H1 (cell line): ENCODE measurements around the gene RNF220. TPM values are rescaled to one million over a fixed set of nuclear protein-coding genes. Genes with fewer than 3 reads are reported as not detected.

Experiments used
- CTCF ChIA-PET: fragments of 300-600 bp; sonication (Branson Sonifier 250); formaldehyde crosslinking; loops from one replicate; lab custom pipeline; 2021; ENCODE audit not compliant: partially characterized antibody; lab: Charles Lee
- POLR2A ChIA-PET: fragments of 300-600 bp; sonication (Branson Sonifier 250); formaldehyde crosslinking; loops from one replicate; lab custom pipeline; 2021; ENCODE audit warnings: inconsistent platforms; ENCODE audit not compliant: partially characterized antibody; lab: Charles Lee
- DNase-seq, 2 experiments: peaks; one replicate each; pipeline versions ENCODE4 v3.0.0 to v3.0.0-alpha.2; 2010 to 2022; ENCODE audit warnings: low spot score in 2 of 2, low read depth in 1 of 2, mixed read lengths in 1 of 2
- FAIRE-seq: peaks from 2 replicates; lab custom pipeline; 2011; peaks lifted over from hg19 to GRCh38; lab: Jason Lieb, UNC
- H2AFZ ChIP-seq: 2 replicates; pipeline ENCODE4 v1.8.1; 2012; ENCODE audit warnings: low read length, inconsistent platforms
- H2AK5ac ChIP-seq: 2 replicates; pipeline ENCODE4 v1.6.1; 2013; ENCODE audit warnings: low read depth, low read length
- H2BK120ac ChIP-seq: replicated peaks from 2 replicates; pipeline ENCODE3; 2013; ENCODE audit warnings: low read depth, low read length, inconsistent platforms
- H2BK12ac ChIP-seq: 2 replicates; pipeline ENCODE4 v1.6.1; 2013; ENCODE audit warnings: low read depth, low read length
- H2BK15ac ChIP-seq: 2 replicates; pipeline ENCODE4 v1.6.1; 2013; ENCODE audit warnings: low read length
- H2BK20ac ChIP-seq: 2 replicates; pipeline ENCODE4 v1.6.1; 2013; ENCODE audit warnings: low read length
- H2BK5ac ChIP-seq: 2 replicates; pipeline ENCODE4 v1.6.1; 2013; ENCODE audit warnings: low read depth, low read length
- H3K14ac ChIP-seq: 2 replicates; pipeline ENCODE4 v1.6.1; 2013; ENCODE audit warnings: inconsistent platforms; ENCODE audit not compliant: insufficient read length
- H3K18ac ChIP-seq: 2 replicates; pipeline ENCODE4 v1.6.1; 2013; ENCODE audit warnings: low read length; ENCODE audit errors: extremely low read depth
- H3K23ac ChIP-seq: 2 replicates; pipeline ENCODE4 v1.6.1; 2013; ENCODE audit warnings: inconsistent platforms; ENCODE audit not compliant: insufficient read length
- H3K23me2 ChIP-seq: 2 replicates; pipeline ENCODE4 v1.6.1; 2013; ENCODE audit warnings: low read depth, low read length
- H3K27ac ChIP-seq: 2 replicates; pipeline ENCODE4 v1.6.1; 2011; ENCODE audit warnings: low read depth, low read length, inconsistent platforms
- H3K27me3 ChIP-seq, 4 experiments: replicated peaks in 1 of 4; 1 replicate in 1 of 4; 2 replicates in 3 of 4; pipeline versions ENCODE4 v1.6.1 to v1.8.1; 2011 to 2013; ENCODE audit warnings: low read length in 3 of 4, mild to moderate bottlenecking in 3 of 4, inconsistent platforms in 2 of 4, mixed read lengths in 2 of 4, moderate library complexity in 1 of 4; ENCODE audit not compliant: control insufficient read depth in 3 of 4, insufficient read depth in 3 of 4; ENCODE audit errors: extremely low read depth in 1 of 4
- H3K36me3 ChIP-seq, 4 experiments: 2 replicates each; pipeline versions ENCODE4 v1.6.1 to v1.8.1; 2011 to 2013; ENCODE audit warnings: mild to moderate bottlenecking in 4 of 4, low read length in 3 of 4, moderate library complexity in 2 of 4, control low read depth in 1 of 4, inconsistent platforms in 1 of 4; ENCODE audit not compliant: insufficient read depth in 4 of 4, control insufficient read depth in 2 of 4
- H3K4ac ChIP-seq: replicated peaks from 2 replicates; pipeline ENCODE3; 2013; ENCODE audit warnings: low read length, low read depth, mixed read lengths, inconsistent platforms; ENCODE audit not compliant: insufficient read length
- H3K4me1 ChIP-seq, 4 experiments: replicated peaks in 1 of 4; 1 replicate in 1 of 4; 2 replicates in 3 of 4; pipeline versions ENCODE4 v1.6.1 to v1.8.1; 2011 to 2013; ENCODE audit warnings: low read length in 3 of 4, inconsistent platforms in 2 of 4, mixed read lengths in 1 of 4; ENCODE audit not compliant: insufficient read depth in 4 of 4, control insufficient read depth in 3 of 4
- H3K4me2 ChIP-seq, 2 experiments: 2 replicates each; pipeline versions ENCODE4 v1.6.1 to v1.8.1; 2011 to 2013; ENCODE audit warnings: low read depth in 2 of 2, low read length in 2 of 2, control low read depth in 1 of 2, inconsistent platforms in 1 of 2, mild to moderate bottlenecking in 1 of 2; ENCODE audit not compliant: insufficient read depth in 1 of 2
- H3K4me3 ChIP-seq, 4 experiments: fragments of 200-600, 300-600 bp in 1 of 4; sonication (generic), shearing (Covaris generic), sonication (Bioruptor Twin) in 1 of 4; 2 replicates each; pipeline versions ENCODE4 v1.5.1 to v1.8.1; 2011 to 2016; ENCODE audit warnings: low read length in 4 of 4, low read depth in 3 of 4, control low read depth in 2 of 4, inconsistent platforms in 2 of 4, mild to moderate bottlenecking in 2 of 4, mixed read lengths in 1 of 4, moderate library complexity in 1 of 4; ENCODE audit not compliant: insufficient read depth in 2 of 4; ENCODE audit errors: extremely low read depth in 1 of 4
- H3K56ac ChIP-seq: replicated peaks from 2 replicates; pipeline ENCODE3; 2013; ENCODE audit warnings: low read depth, mild to moderate bottlenecking, mixed read lengths, low read length, inconsistent platforms; ENCODE audit not compliant: insufficient read length
- H3K79me1 ChIP-seq: 2 replicates; pipeline ENCODE4 v1.6.1; 2013; ENCODE audit warnings: low read depth, low read length, control low read depth
- H3K79me2 ChIP-seq, 2 experiments: 2 replicates each; pipeline versions ENCODE4 v1.6.1 to v1.8.1; 2012 to 2013; ENCODE audit warnings: low read length in 2 of 2, mild to moderate bottlenecking in 2 of 2, inconsistent platforms in 1 of 2; ENCODE audit not compliant: insufficient read depth in 2 of 2, control insufficient read depth in 1 of 2
- H3K9ac ChIP-seq, 4 experiments: replicated peaks in 1 of 4; 1 replicate in 1 of 4; 2 replicates in 3 of 4; pipeline versions ENCODE4 v1.6.1 to v1.8.1; 2011 to 2013; ENCODE audit warnings: low read depth in 3 of 4, low read length in 3 of 4, control low read depth in 2 of 4, mild to moderate bottlenecking in 2 of 4, moderate library complexity in 2 of 4, inconsistent platforms in 1 of 4; ENCODE audit errors: extremely low read depth in 1 of 4
- H3K9me3 ChIP-seq, 2 experiments: 2 replicates each; pipeline versions ENCODE4 v1.6.1 to v1.8.1; 2012 to 2013; ENCODE audit warnings: mild to moderate bottlenecking in 2 of 2, moderate library complexity in 2 of 2, control low read depth in 1 of 2, inconsistent platforms in 1 of 2, low read depth in 1 of 2, low read length in 1 of 2, mixed read lengths in 1 of 2; ENCODE audit not compliant: insufficient read depth in 2 of 2
- H4K20me1 ChIP-seq, 2 experiments: replicated peaks in 1 of 2; 2 replicates each; pipeline versions ENCODE3 to v1.8.1; 2011 to 2013; ENCODE audit warnings: inconsistent platforms in 2 of 2, low read length in 2 of 2, mild to moderate bottlenecking in 1 of 2; ENCODE audit not compliant: insufficient read depth in 2 of 2, control insufficient read depth in 1 of 2
- H4K5ac ChIP-seq: 2 replicates; pipeline ENCODE4 v1.6.1; 2013; ENCODE audit warnings: low read length, low read depth, mixed read lengths, inconsistent platforms; ENCODE audit not compliant: insufficient read length
- H4K8ac ChIP-seq: 2 replicates; pipeline ENCODE4 v1.8.0; 2013; ENCODE audit warnings: mild to moderate bottlenecking, moderate library complexity, low read length, inconsistent platforms; ENCODE audit not compliant: insufficient read depth; ENCODE audit errors: extremely low read depth
- H4K91ac ChIP-seq: replicated peaks from 2 replicates; pipeline ENCODE3; 2013; ENCODE audit warnings: low read length, mixed read lengths, inconsistent platforms; ENCODE audit not compliant: insufficient read length
- E2F6 ChIP-seq: IDR thresholded peaks from 2 replicates; pipeline ENCODE4 v1.6.1; 2012; ENCODE audit warnings: inconsistent platforms
- FOSL1 ChIP-seq: IDR thresholded peaks from 2 replicates; pipeline ENCODE4 v1.6.1; 2011; ENCODE audit warnings: mild to moderate bottlenecking, low read depth, low read length, moderate library complexity; ENCODE audit not compliant: insufficient read depth
- RAD21 ChIP-seq, 2 experiments: IDR thresholded peaks in 1 of 2; conservative IDR thresholded peaks in 1 of 2; 2 replicates each; pipeline ENCODE4 v1.6.1; 2011; ENCODE audit warnings: low read depth in 2 of 2, low read length in 2 of 2, improper control_type of control experiment in 1 of 2, inconsistent platforms in 1 of 2, mild to moderate bottlenecking in 1 of 2, moderate library complexity in 1 of 2
- RXRA ChIP-seq: IDR thresholded peaks from 2 replicates; pipeline ENCODE4 v1.6.1; 2011; ENCODE audit warnings: low read depth, mild to moderate bottlenecking, low read length, moderate library complexity; ENCODE audit not compliant: insufficient read depth
- WGBS, 2 experiments: shearing (Covaris generic) in 1 of 2; methylation state at CpG; one replicate each; pipeline versions ENCODE4 v1.1.6 to v1.1.7; 2013 to 2015; ENCODE audit warnings: low lambda C conversion rate in 2 of 2, mixed read lengths in 2 of 2, inconsistent platforms in 1 of 2, low coverage in 1 of 2, missing lambda C conversion rate in 1 of 2; ENCODE audit not compliant: insufficient replicate concordance in 2 of 2, insufficient coverage in 1 of 2, insufficient read length in 1 of 2; ENCODE audit errors: extremely low coverage in 1 of 2, missing lambda C conversion rate in 1 of 2; 5-methylcytosine and 5-hydroxymethylcytosine counted together
- polyA plus RNA-seq, 7 experiments: library from polyadenylated mRNA; depleted of rRNA in 3 of 7; stranded (reverse) in 5 of 7; unstranded in 2 of 7; fragments of >200 nt in 5 of 7; fragments of 200-250 nt in 2 of 7; gene quantifications; 1 replicate in 5 of 7; 2 replicates in 1 of 7; 4 replicates in 1 of 7; pipeline versions ENCODE4 v1.2.1 to v1.2.3, GENCODE V29; 2011 to 2013; ENCODE audit warnings: missing spikeins in 2 of 7, mixed read lengths in 2 of 7
- total RNA-seq: library from RNA; stranded (reverse); fragmentation: NEBNext Ultra II Directional; extraction: Animal tissue kit (Norgen Biotek cat#: 25700); gene quantifications from 2 replicates; pipeline ENCODE4 v1.2.1, GENCODE V29; 2021
- TF ChIP-seq, protein P1 (sequence below), 3 experiments: IDR thresholded peaks; 1 replicate in 2 of 3; 2 replicates in 1 of 3; pipeline versions ENCODE4 v1.5.1 to v1.6.1; 2011; ENCODE audit warnings: low read length in 3 of 3, mild to moderate bottlenecking in 3 of 3, inconsistent platforms in 2 of 3, low read depth in 1 of 3, moderate library complexity in 1 of 3; ENCODE audit not compliant: insufficient read depth in 1 of 3; ENCODE audit errors: control extremely low read depth in 1 of 3

Gene RNF220
- total and polyA plus RNA-seq, 2 of the 8 experiments (the other 6 are each of a cell fraction or from before 2014, with no cell fraction given), result 123 to 160 TPM

DNA sequence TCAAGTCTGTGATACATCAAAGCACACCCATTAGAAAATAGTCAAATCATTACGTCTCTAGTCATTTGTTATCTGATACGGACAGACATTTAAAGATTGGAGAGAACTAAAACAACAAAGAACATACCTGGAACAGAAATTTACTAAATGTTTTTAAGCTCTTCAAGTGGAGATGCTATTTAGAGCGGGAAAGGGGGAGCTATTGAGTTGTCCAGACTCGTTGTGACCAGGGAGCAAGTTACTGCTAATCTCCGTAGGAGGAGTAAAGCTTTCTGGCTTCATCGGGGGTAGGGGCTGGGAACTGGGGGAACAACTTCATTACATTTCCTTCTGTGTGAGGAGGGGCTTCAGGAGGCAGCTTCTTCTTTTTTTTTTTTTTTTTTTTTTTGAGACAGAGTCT is 129.7 kb downstream of the RNF220 start:
- Histone ChIP-seq H3K4me2 (no peak overlapping the region), H3K4ac (no peak overlapping the region), H4K8ac (no peak overlapping the region), H2BK20ac (no peak overlapping the region), H3K4me3 (no peak overlapping the region), H2AFZ (no peak overlapping the region), H2BK15ac (no peak overlapping the region), H3K14ac (no peak overlapping the region), H4K20me1 (no peaks in the 10 kb centered on the region), H3K27ac (no peak overlapping the region), H3K18ac (no peak overlapping the region), H3K36me3 (no peaks in the 10 kb centered on the region), H3K9ac (no peak overlapping the region), H3K79me1 (peaks cover 5% of the 10 kb centered on the region; the same call in 1 of the 2 replicates), H4K5ac (no peak overlapping the region), H3K9me3 (no peaks in the 10 kb centered on the region), H3K4me1 (peaks cover 18 to 42% (median 34%) of the 10 kb centered on the region in 4 experiments), H3K27me3 (no peaks in the 10 kb centered on the region), H3K23me2 (peaks cover 2% of the 10 kb centered on the region; the same call in 1 of the 2 replicates), H2AK5ac (no peak overlapping the region; the same call in 1 of the 2 replicates), H3K23ac (no peak overlapping the region), H2BK5ac (no peak overlapping the region), H2BK120ac (no peak overlapping the region), H2BK12ac (no peak overlapping the region), H4K91ac (no peak overlapping the region), H3K56ac (no peak overlapping the region), H3K79me2 (peaks cover 0 to 15% of the 10 kb centered on the region in 2 experiments; a peak in 1 of 4 replicates)
- CTCF ChIA-PET, result interaction anchor here (0.6 to 6.2 kb wide), 16 partner anchors 11 to 137 kb away, joined by 3 to 70 read pairs (median 4); no protein-coding TSS in a partner anchor
- TF ChIP-seq RXRA (no peak), RAD21 (IDR thresholded peaks at IDR 0.05 in 1 of 2, conservative IDR thresholded peaks at IDR 0.05 in 1 of 2; ENCODE audit: low read depth in 2 of 2, low read length in 2 of 2) (peak; percentile 28 to 52), E2F6 (peak; percentile 53), FOSL1 (no peak)
- TF ChIP-seq, protein P1, sequence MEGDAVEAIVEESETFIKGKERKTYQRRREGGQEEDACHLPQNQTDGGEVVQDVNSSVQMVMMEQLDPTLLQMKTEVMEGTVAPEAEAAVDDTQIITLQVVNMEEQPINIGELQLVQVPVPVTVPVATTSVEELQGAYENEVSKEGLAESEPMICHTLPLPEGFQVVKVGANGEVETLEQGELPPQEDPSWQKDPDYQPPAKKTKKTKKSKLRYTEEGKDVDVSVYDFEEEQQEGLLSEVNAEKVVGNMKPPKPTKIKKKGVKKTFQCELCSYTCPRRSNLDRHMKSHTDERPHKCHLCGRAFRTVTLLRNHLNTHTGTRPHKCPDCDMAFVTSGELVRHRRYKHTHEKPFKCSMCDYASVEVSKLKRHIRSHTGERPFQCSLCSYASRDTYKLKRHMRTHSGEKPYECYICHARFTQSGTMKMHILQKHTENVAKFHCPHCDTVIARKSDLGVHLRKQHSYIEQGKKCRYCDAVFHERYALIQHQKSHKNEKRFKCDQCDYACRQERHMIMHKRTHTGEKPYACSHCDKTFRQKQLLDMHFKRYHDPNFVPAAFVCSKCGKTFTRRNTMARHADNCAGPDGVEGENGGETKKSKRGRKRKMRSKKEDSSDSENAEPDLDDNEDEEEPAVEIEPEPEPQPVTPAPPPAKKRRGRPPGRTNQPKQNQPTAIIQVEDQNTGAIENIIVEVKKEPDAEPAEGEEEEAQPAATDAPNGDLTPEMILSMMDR (IDR thresholded peaks at IDR 0.05; ENCODE audit: control extremely low read depth in 1 of 3, insufficient read depth in 1 of 3, low read depth in 1 of 3, low read length in 3 of 3), result peak in 2 of 3 experiments; percentile 18 to 27; a peak in 1 of 4 replicates
- POLR2A ChIA-PET, result interaction anchor here (0.6 to 2.0 kb wide), 3 partner anchors 11 to 97 kb away, joined by 3 to 10 read pairs (median 3); no protein-coding TSS in a partner anchor
- WGBS, 2 experiments, result 67% methylated on average over 6 of the region's 6 CpGs; no CpG with 5 or more reads in 1 of the 2 experiments
- FAIRE-seq, result peak; percentile 79
- no peak for DNase-seq
